Activated CD4-positive, alpha-beta T cell treated with anti-CD3 and anti-CD28 coated beads, Interleukin-2, Interleukin-6, amounts not matched to agents 100 ng/mL and 50 ng/mL, durations not matched to agents 16 hours and 8 hours (primary cell): ENCODE data around the gene MYL12B.

Experiments
- DNase-seq: peaks from one replicate; pipeline ENCODE4 v3.0.0-alpha.2; 2020

Gene MYL12B

DNA sequence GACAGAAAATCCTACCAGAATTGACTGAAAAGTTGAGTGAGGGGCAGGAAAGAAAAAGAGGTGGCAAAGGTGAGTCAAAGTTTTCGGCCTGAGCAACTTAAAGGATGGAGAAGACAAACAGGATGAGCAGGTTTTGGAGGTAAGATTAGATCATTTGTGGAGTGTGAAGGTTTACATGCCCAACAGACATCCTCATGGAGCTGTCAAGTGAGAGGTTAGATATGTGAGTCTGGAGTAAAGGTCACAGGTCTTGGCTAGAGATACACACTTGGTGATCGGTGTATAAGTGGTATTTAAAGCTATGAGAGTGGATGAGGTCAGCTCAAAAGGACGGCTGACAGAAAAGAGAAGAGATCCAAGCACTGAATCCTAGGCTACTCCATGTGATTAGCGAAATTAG, 25.5 kb upstream of the MYL12B start:
- no peak for DNase-seq

GRCh38 chr18:3238742-3239141, 23.2 kb upstream of the MYL12B start:
- no peak for DNase-seq

DNA sequence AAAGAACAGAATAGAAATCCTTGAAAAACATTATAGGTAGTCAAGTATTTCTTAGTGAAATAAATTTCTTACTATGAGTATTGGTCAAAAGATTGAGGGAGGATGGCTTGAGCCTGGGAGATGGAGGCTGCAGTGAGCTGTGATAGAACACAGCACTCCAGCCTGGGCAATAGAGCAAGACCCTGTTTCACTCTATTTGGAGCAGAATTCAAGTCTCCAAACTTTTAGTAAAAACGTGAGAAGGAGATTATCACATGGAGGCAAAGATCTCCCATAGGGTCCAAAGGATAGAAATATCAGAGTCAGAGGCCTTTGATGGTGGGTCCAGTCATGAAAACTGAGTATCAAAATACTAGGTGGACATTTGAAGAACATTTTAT, 16.8 kb upstream of the MYL12B start:
- DNase-seq, result no peak

DNA sequence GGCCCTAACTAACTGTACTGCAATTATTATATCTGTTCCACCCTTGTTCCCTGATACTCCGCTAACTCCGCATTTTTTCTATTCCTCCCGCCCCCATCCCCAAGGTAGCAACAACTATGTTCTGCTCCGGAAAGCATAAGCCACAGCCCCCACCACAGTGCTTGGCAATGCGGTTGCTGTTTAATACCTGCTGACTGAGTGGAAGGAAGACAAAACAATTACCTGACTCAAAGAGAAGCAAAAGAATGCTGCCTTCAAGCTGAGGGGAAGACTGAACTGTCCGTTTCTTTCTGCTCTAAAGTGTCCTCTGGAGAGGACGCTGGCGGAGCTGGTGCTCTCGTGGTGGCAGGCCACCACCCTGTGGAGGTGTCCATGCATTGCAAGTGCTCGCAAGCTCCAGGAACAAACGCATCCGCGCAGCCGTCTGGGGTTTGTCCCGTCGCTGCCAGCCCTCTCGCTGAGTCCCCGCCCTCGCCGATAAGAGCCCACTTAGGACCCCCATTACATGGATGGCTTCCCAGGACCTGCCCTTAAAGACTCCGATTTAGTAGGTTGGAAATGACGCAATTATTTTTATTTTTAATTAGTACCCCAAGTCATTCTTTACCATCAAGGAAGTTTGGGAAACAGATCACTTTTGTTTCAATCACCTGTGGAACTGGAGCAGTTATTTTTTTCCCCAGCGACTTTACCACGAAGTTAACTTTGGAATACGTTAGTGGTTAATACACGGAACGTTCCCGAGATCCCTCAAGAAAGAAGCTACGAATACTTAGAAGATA, 15.9 kb upstream of the MYL12B start:
- peak; percentile 89 for DNase-seq

GRCh38 chr18:3246635-3247239, 15.2 kb upstream of the MYL12B start:
- no peak for DNase-seq

DNA sequence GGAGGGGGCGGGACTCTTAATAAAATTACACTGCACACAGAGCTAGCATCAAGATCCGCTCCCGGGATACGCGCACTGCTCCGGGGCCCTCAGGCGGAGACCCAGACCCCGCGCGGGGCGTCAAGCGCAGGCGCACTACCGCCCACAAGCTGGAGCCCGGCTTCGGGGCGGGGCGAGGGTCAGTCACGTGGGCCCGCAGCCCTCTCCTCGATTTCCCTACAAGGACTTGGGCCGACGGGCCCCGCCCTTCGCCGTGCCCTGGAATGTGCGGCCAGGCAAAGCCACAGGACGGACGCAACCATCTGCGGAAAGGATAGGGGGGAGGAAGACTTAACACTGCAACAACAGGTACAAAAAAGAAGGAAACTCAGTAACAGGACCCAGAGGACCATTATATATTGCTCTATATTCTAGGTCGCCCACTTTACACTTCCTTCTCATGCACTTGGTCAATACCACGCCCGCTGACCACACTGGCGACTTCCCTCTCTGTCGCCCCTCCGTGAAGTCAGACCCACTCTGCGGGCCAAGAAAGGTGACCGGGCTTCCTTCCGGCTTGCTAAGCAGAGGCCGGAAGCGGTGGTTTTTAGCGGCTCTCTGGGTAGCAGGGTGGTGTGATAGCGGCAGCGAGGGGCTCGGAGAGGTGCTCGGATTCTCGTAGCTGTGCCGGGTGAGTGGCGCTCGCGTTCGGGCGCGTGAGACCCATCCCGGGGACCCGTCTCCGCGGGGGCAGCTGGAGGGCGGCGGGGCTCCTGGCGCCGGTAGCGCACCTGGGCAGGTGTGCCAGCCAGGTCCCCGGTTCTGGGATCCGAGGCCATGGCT, 14.5 kb upstream of the MYL12B start, which contains the start of gene MYL12A:
Gene MYL12A, plus strand, starts transcription at position 562 of the 822 bp plus-strand sequence. CDS start 5,447 bp downstream, outside the sequence.
- DNase-seq, result peak; percentile 99

GRCh38 chr18:3248062-3248657, 13.8 kb upstream of the MYL12B start:
- DNase-seq, result no peak

GRCh38 chr18:3248658-3249359, 13.1 kb upstream of the MYL12B start:
- DNase-seq, result peak; percentile 78

DNA sequence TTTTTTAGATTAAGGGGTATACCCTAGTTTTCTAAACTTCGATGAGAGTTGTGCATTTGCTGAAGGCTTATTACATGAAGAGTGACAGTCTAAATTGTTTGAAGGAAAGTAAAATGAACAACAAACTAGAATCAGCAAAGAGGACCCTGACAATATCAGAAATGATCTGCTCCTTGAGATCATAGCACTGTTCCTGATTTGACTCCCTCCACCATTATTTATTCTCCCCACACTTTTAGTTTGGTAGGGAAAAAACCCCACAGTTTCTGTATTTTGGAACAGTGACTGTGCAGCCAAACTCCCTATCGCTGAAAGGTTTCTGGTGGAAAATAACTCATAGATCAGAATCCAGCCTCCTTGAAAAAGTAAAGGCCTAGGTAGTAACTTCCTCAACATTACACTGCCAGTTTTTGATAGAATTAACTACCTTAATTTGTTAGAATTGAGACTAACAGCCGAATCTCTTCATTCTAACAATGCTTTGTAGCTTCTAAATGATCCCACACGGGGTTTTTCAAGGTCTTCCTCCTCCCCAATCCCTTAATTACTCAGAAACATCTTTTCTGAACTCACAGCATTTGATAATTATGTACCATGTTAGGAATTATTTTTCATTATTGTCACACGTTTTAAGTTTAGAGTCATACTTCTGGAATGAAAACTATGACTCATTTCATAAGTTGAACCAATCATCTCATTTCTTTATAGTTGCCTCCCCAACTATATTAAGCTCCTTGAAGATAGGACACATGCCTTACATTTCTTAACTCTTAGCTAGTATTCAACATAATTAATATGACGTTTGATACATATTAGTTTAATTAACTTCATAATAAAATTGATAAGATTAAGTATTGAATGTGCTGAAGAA, 11.5 kb upstream of the MYL12B start:
- peak; percentile 53 for DNase-seq

DNA sequence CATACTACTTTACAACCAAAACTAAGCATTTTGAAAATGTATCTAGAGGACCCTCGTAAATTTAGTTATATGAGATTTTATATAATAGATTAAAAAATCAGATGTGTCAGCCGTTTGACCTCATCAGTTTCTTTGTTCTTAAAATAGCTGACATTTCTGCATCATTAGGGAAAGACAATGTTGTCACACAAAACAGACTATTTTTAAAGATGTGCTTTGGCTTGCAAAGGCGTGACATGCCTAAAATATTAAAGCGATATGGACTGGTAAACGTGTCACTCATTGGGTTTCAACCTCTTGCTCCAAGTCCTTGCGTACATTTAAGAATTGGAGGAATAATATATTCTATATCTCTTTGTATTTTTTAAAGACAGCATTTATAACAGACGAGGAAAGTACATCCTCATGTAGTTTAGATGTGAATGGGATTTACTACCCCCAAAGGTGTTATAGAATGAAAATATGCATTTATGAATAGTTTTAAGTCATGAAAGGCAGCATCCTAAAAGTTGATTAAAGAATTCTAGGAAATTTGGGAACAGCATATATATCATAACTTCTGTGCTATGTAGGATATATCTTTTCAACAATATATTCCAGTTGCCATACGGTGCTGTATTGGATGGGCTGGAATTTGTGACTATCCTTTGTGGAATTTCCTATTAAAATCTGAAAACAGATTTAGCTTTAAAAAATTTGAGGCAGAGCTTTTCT, 10.5 kb upstream of the MYL12B start:
- DNase-seq, result no peak

DNA sequence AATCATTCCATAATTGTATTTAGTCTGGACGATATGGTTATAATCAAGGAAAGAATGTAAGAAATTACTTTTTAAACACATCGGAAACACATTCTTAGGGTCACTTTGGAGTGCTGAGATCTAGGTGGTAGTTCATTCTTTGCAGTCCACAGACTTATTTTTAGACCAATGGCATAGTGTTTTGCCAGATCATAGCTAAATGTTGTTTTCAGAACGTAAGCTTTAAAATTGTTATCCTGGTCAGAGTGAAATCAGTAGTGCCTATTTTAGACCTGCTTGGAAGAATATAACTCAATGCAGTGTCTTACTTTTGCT, 10.0 kb upstream of the MYL12B start:
- no peak for DNase-seq

DNA sequence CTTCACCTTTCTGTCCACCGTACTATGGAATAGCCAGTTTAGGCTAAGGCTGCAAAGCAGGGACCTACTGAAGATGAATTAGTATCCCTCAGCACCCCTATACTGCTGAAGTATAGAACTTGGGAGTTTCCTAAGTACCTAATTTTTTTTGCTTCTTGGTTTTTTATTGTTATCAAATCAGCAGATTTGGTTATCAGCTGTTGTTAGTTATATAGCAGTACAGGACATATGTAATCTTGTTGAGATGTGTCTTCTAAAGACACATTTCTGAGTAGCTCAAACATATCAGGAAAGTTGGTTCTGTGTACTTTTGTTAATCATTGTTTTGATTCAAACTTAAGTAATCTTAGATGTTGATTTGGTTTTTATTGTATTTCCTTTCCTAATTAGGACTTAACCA, 9.1 kb upstream of the MYL12B start:
- no peak for DNase-seq

- no peak for DNase-seq
These were observed 7.2 kb upstream of the MYL12B start for GRCh38 chr18:3254725-3255124.

DNA sequence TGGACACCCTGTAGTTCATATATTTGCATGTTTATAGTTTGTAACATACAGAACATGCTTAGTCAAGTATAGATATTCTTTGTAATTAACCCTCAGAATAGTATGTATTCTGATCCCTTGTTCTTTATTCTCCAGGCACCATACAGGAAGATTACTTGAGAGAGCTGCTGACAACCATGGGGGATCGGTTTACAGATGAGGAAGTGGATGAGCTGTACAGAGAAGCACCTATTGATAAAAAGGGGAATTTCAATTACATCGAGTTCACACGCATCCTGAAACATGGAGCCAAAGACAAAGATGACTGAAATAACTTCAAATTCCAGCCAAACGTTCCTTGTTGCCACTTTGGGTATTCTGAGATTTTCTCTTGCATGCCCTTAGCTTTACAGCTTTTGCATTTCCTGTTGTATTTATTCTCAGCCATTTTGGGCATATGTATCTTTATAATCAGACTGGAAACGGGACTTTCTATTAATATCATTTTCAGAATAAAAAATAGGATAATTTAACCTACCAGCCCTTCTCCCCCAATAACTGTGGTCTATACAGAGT, 6.2 kb upstream of the MYL12B start:
- DNase-seq, result no peak

DNA sequence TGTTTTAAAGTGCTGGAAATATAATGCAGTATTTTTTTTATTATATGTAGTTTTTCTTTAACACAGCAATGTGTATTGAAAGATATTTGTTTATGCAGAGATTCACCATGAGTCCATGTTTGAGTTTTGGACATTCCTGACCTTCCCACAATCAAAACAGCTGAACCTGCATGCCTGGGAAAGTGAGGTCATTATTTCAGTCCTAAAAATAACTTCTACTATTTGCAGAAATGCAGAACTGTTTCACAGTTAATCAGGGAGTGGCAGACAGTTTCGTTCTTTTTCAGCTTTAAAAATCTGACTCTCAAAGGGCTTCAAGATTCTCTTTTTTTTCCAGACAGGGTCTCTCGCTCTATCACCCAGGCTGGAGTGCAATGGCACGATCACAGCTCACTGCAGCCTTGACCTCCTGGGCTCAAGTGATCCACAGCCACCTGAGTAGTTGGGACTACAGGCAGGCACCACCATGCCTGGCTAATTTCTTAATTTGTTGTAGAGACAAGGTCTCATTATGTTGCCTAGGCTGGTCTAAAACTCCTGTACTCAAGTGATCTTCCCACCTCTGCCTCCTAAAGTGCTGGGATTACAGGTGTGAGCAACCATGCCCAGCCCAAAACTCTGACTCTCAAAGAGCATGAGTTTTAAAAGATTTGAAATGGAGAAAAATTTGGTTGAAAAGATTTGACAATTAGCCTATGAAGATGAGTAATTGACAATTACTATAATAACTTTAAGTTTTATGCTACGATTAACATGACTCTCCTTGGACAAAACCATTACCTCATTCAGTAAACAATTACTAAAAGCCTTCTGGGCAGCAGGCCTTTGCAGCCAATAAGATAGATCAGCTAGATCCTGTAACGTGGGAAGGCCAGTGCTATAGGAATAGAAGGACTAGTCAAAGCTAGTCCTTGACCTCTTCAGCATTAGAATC, 5.0 kb upstream of the MYL12B start:
- DNase-seq, result no peak

- no peak for DNase-seq
These were observed 4.3 kb upstream of the MYL12B start for GRCh38 chr18:3257627-3258120.

- DNase-seq, result no peak
These were observed 949 bp upstream of the MYL12B start for GRCh38 chr18:3260995-3261372.

DNA sequence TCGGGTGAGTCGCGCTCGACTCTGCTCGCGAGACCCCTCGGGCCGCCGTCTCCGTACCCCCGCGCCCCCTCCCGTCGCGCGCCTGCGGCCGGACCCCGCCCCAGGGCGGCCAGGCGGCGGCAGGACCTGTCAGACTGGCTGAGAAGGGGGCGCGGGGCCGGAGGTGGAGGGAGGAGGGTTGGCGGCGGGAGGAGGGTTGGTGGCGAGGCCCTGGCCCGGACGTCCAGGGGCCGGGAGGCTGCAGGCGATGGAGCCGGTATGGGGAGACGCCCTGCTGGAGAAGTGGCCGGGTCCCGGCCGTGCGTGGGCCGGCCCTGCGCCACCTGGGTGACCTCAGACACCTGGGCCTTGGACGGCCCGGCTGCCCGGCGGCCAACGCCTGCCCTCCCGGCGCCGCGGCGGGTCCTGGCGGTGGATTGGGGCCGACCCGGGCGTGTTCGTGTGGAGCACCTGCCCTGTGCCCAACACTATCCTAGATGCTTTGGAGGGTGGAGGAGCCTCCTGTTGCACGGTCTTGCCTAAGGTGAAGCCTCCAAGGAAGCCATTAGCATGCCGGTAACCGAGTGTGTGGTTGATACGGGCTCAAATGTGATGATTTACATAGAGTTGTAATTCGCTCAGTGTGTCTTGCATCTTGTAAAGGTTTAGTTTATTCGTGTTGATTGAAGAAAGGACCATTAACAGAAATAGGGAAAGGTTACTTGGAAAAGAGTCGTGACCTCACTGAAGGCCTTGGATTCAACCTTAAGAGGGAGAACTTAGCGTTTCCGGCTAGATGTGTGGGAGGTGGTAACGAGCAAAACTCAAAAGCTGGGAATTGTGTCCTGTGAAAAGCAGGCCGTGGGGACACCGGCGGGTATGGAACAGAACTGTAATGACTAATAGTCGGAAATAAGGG, 550 bp downstream of the MYL12B start:
- peak; percentile 40 for DNase-seq
